ENCODE results near the gene CCDC24. TPM values are rescaled to one million over a fixed set of nuclear protein-coding genes. Genes with fewer than 3 reads are reported as not detected.
A peak's percentile ranks its signal among the peaks of the same experiment; 100 is the strongest.

CCDC24 gene
- total and polyA plus RNA-seq, 2 of the 13 experiments (the other 11 are each of a cell fraction or from before 2014, with no cell fraction given): 1.4 to 2.9 TPM

DNA sequence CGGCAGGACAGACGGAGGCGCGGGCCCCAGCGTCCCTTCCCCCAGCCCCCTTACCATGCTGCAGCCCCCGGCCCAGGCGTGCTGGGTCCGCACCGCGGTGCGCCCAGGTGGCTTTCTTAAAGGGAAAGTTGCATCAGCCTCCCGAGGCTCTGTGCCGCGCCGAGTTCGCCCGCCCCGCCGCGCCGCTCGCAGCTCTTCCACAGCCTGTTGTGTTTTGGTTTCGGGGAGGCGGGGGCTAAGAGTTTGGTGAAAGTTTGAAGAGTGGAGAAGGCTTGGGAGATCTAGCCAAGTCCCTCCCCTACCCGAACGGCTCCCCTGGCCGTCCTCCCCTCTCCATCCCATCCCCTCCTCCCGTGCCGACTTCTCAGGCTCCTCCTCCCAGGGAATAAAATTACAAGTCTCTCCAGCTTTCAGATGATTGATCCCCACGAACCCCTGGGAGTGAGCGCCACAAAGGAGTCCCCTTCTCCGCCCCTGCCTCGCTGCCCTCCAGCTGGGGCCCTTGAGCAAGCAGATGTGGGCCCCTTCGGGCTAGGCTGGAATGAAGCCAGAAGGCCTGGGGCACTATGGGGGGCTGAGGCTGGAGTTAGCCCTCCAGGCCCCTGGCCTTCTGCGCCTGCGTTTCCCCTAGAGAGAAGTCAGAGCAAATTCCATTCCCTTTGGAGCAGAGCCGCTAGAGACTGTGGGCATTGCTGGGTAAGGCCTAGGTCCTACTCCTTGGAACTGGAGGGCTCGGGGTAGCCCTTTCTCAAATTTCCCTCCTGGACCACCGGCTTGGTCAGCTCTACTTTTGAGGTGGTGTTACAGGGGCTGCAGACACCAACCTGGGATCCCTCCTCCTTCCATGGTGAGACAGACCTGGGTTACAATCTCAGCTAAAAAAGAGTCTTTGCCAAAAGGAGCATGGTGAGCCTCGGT, 40.1 kb downstream of the CCDC24 start, which contains the start of gene SLC6A9:
Gene SLC6A9 (minus strand): TSS at position 211 of the 918 bp plus-strand sequence. CDS start 7,185 bp downstream, outside the sequence.
- 0 out of 5 replicates have a peak, but pooled peaks cover 0 to 2% of the 10 kb centered on the region in 2 experiments for H3K27me3 ChIP-seq (ENCODE audit: control insufficient read depth in 1 of 2, insufficient read depth in 2 of 2, low read length in 2 of 2)
- no peaks in the 10 kb centered on the region for H4K20me1 ChIP-seq (ENCODE audit: insufficient read depth, low read length)
- intact Hi-C loops (cut with micrococcal nuclease; ENCODE audit: unreplicated experiment): loop anchor here (10.0 kb wide), 1 partner anchor 97 kb away; the partner anchor contains the start of gene ARTN
- 1% methylated on average over 14 of the region's 40 CpGs for WGBS (ENCODE audit: low lambda C conversion rate)
- peaks cover 0 to 8% of the 10 kb centered on the region in 2 experiments; a peak in 1 of 5 replicates for H3K36me3 ChIP-seq (replicated peaks in 1 of 2; ENCODE audit: control insufficient read depth in 1 of 2, insufficient read depth in 2 of 2, low read length in 2 of 2)
- H2AFZ ChIP-seq (ENCODE audit: low read length): no peak within 1 kb of the TSS
- H3K79me2 ChIP-seq (ENCODE audit: insufficient read depth, low read length): no peaks in the 10 kb centered on the region
- H3K4me1 ChIP-seq (ENCODE audit: insufficient read depth, low read length): peaks cover 49% of the 10 kb centered on the region
- peak within 1 kb of the TSS; percentile 85 for H3K9ac ChIP-seq (ENCODE audit: insufficient read depth, low read depth, low read length)
- ATAC-seq (peak; percentile 35), FAIRE-seq (peak; percentile 48), DNase-seq (ENCODE audit: low spot score) (peak; percentile 31)
- peak within 1 kb of the TSS; percentile 78 for H3K27ac ChIP-seq (ENCODE audit: extremely low read length, insufficient read depth, low read length)
- BruUV-seq (replicated peaks): no TSS peak
- H3K4me2 ChIP-seq (ENCODE audit: low read depth, low read length): peak within 1 kb of the TSS; percentile 95
- ChIA-PET POLR2A (interaction anchor here (0.8 to 5.4 kb wide), 12 partner anchors 10 to 97 kb away, joined by 3 to 32 read pairs (median 9); partner anchors contain the start of genes ARTN, ATP6V0B, CCDC24 and DPH2), CTCF (ENCODE audit: low intra/inter-chr PET ratio, low total read pairs) (interaction anchor here (1.2 kb wide), 1 partner anchor 27 kb away, joined by 3 read pairs; no protein-coding TSS in a partner anchor)
- H3K4me3 ChIP-seq (replicated peaks in 1 of 3; ENCODE audit: insufficient read depth in 1 of 3, low read depth in 2 of 3, low read length in 3 of 3): peak within 1 kb of the TSS; percentile 91 to 96 (median 95)
- H3K9me3 ChIP-seq (ENCODE audit: low read length): no peaks in the 10 kb centered on the region
- in situ Hi-C loops (cut with HindIII; ENCODE audit: extremely low pct_ligation_motif_present, low pct_unique_long_range_greater_than_20kb): loop anchor here (5.0 kb wide), 1 partner anchor 34 kb away; no protein-coding TSS in a partner anchor
- TF ChIP-seq MAFG (CRISPR knock-in tag; IDR thresholded peaks at IDR 0.05): no peak
- no peak for TF ChIP-seq RXRB (CRISPR knock-in tag; IDR thresholded peaks at IDR 0.05; ENCODE audit: borderline replicate concordance)
- TF ChIP-seq, protein P1, sequence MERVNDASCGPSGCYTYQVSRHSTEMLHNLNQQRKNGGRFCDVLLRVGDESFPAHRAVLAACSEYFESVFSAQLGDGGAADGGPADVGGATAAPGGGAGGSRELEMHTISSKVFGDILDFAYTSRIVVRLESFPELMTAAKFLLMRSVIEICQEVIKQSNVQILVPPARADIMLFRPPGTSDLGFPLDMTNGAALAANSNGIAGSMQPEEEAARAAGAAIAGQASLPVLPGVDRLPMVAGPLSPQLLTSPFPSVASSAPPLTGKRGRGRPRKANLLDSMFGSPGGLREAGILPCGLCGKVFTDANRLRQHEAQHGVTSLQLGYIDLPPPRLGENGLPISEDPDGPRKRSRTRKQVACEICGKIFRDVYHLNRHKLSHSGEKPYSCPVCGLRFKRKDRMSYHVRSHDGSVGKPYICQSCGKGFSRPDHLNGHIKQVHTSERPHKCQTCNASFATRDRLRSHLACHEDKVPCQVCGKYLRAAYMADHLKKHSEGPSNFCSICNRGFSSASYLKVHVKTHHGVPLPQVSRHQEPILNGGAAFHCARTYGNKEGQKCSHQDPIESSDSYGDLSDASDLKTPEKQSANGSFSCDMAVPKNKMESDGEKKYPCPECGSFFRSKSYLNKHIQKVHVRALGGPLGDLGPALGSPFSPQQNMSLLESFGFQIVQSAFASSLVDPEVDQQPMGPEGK (CRISPR knock-in tag; IDR thresholded peaks at IDR 0.05): peak; percentile 76
- no peak for TF ChIP-seq STAG1 (CRISPR knock-in tag; IDR thresholded peaks at IDR 0.05)
- no peak for TF ChIP-seq ZBTB20 (CRISPR knock-in tag; IDR thresholded peaks at IDR 0.05; ENCODE audit: borderline replicate concordance, low read depth)
- TF ChIP-seq LRRFIP1 (CRISPR knock-in tag; conservative IDR thresholded peaks at IDR 0.05): no peak
- no peak for TF ChIP-seq NR2F1 (CRISPR knock-in tag; IDR thresholded peaks at IDR 0.05)
- peak; percentile 50; the same call in 1 of the 2 replicates for TF ChIP-seq ZNF704 (CRISPR knock-in tag; IDR thresholded peaks at IDR 0.05; ENCODE audit: borderline replicate concordance)
- TF ChIP-seq ZBTB2 (CRISPR knock-in tag; IDR thresholded peaks at IDR 0.05; ENCODE audit: low read depth): no peak
- no peak for TF ChIP-seq ZNF343 (CRISPR knock-in tag; IDR thresholded peaks at IDR 0.05)
- TF ChIP-seq NBN (conservative IDR thresholded peaks at IDR 0.05): no peak
- TF ChIP-seq, protein P2, sequence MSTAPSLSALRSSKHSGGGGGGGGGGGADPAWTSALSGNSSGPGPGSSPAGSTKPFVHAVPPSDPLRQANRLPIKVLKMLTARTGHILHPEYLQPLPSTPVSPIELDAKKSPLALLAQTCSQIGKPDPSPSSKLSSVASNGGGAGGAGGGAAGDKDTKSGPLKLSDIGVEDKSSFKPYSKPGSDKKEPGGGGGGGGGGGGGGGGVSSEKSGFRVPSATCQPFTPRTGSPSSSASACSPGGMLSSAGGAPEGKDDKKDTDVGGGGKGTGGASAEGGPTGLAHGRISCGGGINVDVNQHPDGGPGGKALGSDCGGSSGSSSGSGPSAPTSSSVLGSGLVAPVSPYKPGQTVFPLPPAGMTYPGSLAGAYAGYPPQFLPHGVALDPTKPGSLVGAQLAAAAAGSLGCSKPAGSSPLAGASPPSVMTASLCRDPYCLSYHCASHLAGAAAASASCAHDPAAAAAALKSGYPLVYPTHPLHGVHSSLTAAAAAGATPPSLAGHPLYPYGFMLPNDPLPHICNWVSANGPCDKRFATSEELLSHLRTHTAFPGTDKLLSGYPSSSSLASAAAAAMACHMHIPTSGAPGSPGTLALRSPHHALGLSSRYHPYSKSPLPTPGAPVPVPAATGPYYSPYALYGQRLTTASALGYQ (CRISPR knock-in tag; IDR thresholded peaks at IDR 0.05): no peak

Data from HepG2 (cell line).